Effector memory CD8-positive, alpha-beta T cell (primary cell): ENCODE results near the gene FNIP1.
"Not testable (repeated sequence)": the region's sequence is repeated elsewhere in the genome, so short reads cannot be mapped to it uniquely, and the experiment has no call there.

Experiments
- ATAC-seq: fragments of 150-1000 bp; cut with Tn5 transposase; replicated peaks from 2 replicates; pipeline ENCODE4 v1.10.0; 2021; ENCODE audit warnings: mild to moderate bottlenecking, moderate library complexity
- DNase-seq, 3 experiments: peaks; one replicate each; pipeline ENCODE4 v3.0.0; 2021
- H3K27ac Mint-ChIP-seq, 2 donors: one replicate each; pipeline ENCODE4 v1.8.0; 2022; ENCODE audit warnings: mild to moderate bottlenecking in 2 of 2, mixed read lengths in 2 of 2, moderate library complexity in 2 of 2
- H3K27me3 Mint-ChIP-seq, 2 donors: one replicate each; pipeline ENCODE4 v1.8.0; 2022; ENCODE audit warnings: mixed read lengths in 2 of 2
- H3K36me3 Mint-ChIP-seq: one replicate; pipeline ENCODE4 v1.8.0; 2022; ENCODE audit warnings: mild to moderate bottlenecking, moderate library complexity, mixed read lengths; ENCODE audit not compliant: insufficient read depth
- H3K4me1 Mint-ChIP-seq, 2 donors: one replicate each; pipeline ENCODE4 v1.8.0; 2022; ENCODE audit warnings: low read depth in 2 of 2, mixed read lengths in 2 of 2
- H3K4me3 Mint-ChIP-seq, 2 donors: one replicate each; pipeline ENCODE4 v1.8.0; 2022; ENCODE audit warnings: mild to moderate bottlenecking in 2 of 2, mixed read lengths in 2 of 2, moderate library complexity in 2 of 2
- H3K9me3 Mint-ChIP-seq, 2 donors: one replicate each; pipeline ENCODE4 v1.8.0; 2022; ENCODE audit warnings: mixed read lengths in 2 of 2

FNIP1 gene

GRCh38 chr5:131610198-131611063 is 186.4 kb downstream of the FNIP1 start:
- Mint-ChIP-seq H3K36me3 (peaks cover 2% of the 10 kb centered on the region), H3K27ac (peak overlapping the region in 1 of 2 donors; percentile 89), H3K4me3 (no peak overlapping the region), H3K4me1 (peaks cover 44 to 62% of the 10 kb centered on the region in 2 donors), H3K9me3 (no peaks in the 10 kb centered on the region), H3K27me3 (no peaks in the 10 kb centered on the region)
- DNase-seq: no peak
- no peak for ATAC-seq

DNA sequence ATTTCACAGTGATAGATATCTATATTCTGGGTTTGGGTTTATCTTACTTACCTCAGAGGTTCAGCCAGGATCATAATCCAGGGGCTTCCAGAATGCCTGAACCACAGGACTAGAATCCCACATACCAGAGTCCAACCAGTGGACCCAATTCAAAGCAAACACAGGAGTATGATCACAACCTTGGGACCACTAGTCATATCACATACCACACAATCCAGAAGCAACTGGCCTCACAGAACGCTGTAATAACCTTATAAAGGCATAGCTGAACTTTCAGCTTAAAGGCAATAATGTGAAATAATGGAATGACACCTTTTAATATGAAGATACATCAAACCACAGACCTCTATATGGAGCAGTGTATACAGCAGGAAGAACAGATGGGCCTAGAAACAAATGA is 187.0 kb downstream of the FNIP1 start:
- DNase-seq: no peak
- peaks cover 5% of the 10 kb centered on the region for H3K36me3 Mint-ChIP-seq
- H3K4me1 Mint-ChIP-seq: peaks cover 46 to 62% of the 10 kb centered on the region in 2 donors

DNA sequence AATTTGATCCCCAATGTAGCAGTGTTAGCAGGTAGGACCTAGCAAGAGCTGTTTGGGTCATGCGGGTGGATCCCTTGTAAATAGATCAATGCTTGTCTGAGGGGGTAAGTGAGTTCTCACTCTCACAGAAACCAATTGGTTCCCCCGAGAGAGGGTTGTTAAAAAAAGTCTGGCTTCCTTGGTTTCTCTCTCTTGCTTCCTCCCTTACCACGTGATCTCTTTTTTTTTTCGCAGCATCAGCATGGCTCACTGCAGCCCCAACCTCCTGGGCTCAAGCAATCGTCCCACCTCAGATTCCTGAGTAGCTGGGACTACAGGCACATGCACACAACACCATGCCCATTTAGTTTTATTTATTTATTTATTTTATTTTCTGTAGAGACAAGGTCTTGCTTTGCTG is 188.2 kb downstream of the FNIP1 start:
- Mint-ChIP-seq H3K9me3 (no peaks in the 10 kb centered on the region), H3K27ac (peak overlapping the region; percentile 57 to 89), H3K36me3 (peaks cover 2% of the 10 kb centered on the region), H3K27me3 (no peaks in the 10 kb centered on the region), H3K4me3 (peak overlapping the region in 1 of 2 donors; percentile 40), H3K4me1 (peaks cover 41 to 60% of the 10 kb centered on the region in 2 donors)
- ATAC-seq: peak; percentile 49
- no peak for DNase-seq

More for the DNA sequence above, 187.0 kb downstream of the FNIP1 start:
- Mint-ChIP-seq H3K27me3 (no peaks in the 10 kb centered on the region), H3K9me3 (no peaks in the 10 kb centered on the region), H3K27ac (peak overlapping the region; percentile 57 to 89), H3K4me3 (no peak overlapping the region)
- no peak for ATAC-seq

DNA sequence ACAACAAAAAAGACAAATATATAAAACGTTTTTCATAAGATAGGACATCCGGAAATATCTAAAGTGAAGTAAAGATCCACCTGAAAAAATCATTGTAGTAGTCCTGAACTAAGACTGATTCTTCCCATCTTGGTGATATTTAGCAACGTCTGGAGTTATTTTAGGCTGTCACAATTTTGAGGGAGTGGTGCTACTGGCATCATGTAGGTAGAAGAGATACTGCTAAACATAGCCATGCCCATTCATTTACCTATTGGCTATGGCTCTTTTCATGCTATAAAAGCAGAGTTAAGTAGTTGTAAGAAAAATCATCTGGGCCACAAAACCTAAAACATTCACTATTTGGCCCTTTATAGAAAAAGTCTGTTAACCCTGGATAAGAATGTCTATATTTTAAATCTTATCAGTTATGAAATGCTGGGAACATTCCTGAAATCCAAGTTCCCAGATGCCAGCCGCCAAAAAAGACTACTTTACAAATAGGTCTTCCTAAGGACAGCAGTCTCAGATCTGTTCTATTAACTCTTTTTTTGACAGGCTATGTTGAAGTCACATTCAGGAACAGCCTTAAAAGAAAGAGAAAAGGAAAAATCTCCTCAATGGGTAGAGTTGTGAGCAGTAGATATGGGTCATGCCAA is 188.8 kb downstream of the FNIP1 start:
- H3K4me1 Mint-ChIP-seq: peaks cover 40 to 58% of the 10 kb centered on the region in 2 donors
- ATAC-seq (no peak), DNase-seq (no peak)
- no peaks in the 10 kb centered on the region for H3K27me3 Mint-ChIP-seq
- H3K36me3 Mint-ChIP-seq: peaks cover 2% of the 10 kb centered on the region
- no peak overlapping the region for H3K4me3 Mint-ChIP-seq
- peak overlapping the region in 1 of 2 donors; percentile 89 for H3K27ac Mint-ChIP-seq
- no peaks in the 10 kb centered on the region for H3K9me3 Mint-ChIP-seq

DNA sequence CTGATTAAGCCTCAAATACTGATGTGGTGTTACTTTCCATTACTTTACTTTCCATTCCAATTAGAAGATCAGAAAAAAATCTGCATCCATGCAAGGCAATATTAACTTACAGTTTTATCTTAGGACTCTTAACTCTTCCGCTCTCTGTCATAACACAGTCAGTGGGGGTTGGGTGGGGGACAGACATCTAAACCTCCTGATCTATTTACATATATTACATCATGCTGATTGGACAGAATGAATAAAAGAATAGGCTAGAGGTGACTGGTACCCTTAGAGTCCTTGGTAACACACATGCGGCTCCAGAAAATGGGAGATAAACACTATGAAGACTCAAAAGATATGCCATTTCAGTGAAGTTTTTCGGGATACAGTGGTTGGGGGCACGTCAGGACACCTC is 189.4 kb downstream of the FNIP1 start:
- peak overlapping the region in 1 of 2 donors; percentile 89 for H3K27ac Mint-ChIP-seq
- H3K9me3 Mint-ChIP-seq: no peaks in the 10 kb centered on the region
- H3K27me3 Mint-ChIP-seq: no peaks in the 10 kb centered on the region
- no peak overlapping the region for H3K4me3 Mint-ChIP-seq
- DNase-seq: no peak
- H3K36me3 Mint-ChIP-seq: peaks cover 8% of the 10 kb centered on the region
- ATAC-seq: no peak
- H3K4me1 Mint-ChIP-seq: peaks cover 39 to 58% of the 10 kb centered on the region in 2 donors

DNA sequence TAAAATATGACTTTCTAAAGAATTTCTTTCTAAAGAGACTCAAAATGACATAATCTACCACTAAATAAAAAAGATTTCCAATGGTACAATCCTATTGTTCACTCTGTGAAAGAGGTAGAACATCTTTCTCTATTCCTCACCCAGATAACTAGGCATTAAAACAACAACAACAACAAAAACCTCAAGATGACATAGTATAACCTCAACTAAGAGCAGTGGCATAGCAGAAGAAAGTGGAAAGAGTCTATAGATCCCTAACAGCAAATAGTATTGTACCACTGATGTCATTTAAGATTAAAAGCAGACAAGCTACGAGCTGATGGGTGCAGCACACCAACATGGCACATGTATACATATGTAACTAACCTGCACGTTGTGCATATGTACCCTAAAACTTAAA is 191.7 kb downstream of the FNIP1 start:
- H3K27ac Mint-ChIP-seq: peak overlapping the region; percentile 22 to 44

DNA sequence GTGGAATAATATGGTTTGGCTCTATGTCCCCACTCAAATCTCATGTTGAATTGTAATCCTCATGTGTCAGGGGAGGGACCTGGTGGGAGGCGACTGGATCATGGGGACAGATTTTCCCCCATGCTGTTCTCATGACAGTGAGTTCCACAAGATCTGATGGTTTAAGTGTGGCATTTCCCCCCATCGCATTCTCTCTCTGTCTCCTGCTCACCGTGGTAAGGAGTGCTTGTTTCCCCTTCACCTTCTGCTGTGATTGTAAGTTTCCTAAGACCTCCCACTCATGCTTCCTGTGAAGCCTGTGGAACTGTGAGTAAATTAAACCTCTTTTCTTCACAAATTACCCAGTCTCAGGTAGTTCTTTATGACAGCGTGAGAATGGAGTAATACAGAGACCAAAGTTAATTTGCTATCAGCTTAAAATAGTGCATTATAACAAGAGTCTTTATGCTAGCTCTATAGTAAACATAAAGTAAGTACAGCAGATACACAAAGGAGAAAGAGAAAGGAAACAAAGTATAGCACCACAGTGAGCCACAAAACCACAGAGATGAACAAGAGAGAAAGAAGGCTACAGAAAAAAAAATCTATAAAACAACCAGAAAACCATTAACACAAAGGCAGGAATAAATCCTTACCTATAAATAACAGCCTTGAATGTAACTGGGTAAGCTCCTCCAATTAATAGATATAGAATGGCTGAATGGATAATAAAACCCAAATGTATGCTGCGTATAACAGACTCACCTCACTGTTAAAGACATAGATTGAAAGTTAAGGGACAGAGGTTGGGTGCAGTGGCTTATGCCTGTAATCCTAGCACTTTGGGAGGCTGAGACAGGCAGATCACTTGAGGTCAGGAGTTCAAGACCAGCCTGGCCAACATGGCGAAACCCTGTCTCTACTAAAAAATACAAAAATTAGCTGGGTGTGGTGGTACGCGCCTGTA is 201.5 kb downstream of the FNIP1 start:
- Mint-ChIP-seq H3K9me3 (no peaks in the 10 kb centered on the region), H3K4me1 (peaks cover 30 to 60% of the 10 kb centered on the region in 2 donors), H3K27me3 (no peaks in the 10 kb centered on the region), H3K36me3 (peaks cover 11% of the 10 kb centered on the region), H3K4me3 (peak overlapping the region; percentile 47 to 73), H3K27ac (peak overlapping the region; percentile 57 to 95)
- DNase-seq (peak; percentile 12 to 18 (median 12)), ATAC-seq (peak; percentile 96)

More for the DNA sequence above, 191.7 kb downstream of the FNIP1 start:
- Mint-ChIP-seq H3K9me3 (no peaks in the 10 kb centered on the region), H3K4me1 (peaks cover 32 to 53% of the 10 kb centered on the region in 2 donors), H3K36me3 (peaks cover 30% of the 10 kb centered on the region), H3K27me3 (no peaks in the 10 kb centered on the region), H3K4me3 (no peak overlapping the region)
- ATAC-seq (no peak), DNase-seq (no peak)

DNA sequence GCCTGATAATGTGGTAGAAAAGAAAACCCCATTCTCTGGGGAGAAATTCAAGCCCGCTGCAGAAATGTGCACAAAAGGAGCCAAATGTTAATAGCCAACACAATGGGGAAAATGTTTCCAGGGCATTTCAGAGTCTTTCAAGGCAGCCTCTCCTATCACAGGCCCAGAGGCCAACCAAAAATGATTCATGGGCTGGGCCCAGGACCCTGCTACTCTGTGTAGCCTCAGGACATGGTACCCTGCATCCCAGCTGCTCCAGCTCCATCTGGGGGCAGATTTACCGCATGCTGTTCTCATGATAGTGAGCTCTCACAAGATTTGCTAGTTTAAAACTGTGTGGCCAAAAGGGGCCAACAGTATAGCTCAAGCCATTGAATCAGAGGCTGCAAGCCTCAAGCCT is 202.9 kb downstream of the FNIP1 start:
- Mint-ChIP-seq H3K9me3 (no peaks in the 10 kb centered on the region), H3K4me1 (peaks cover 32 to 61% of the 10 kb centered on the region in 2 donors), H3K27me3 (no peaks in the 10 kb centered on the region), H3K4me3 (peak overlapping the region; percentile 36 to 47), H3K36me3 (peaks cover 8% of the 10 kb centered on the region), H3K27ac (peak overlapping the region; percentile 57 to 95)
- ATAC-seq: no peak
- DNase-seq: no peak

- H3K27ac Mint-ChIP-seq: peak overlapping the region; percentile 57 to 95
- not testable (repeated sequence) for H3K27me3 Mint-ChIP-seq, H3K9me3 Mint-ChIP-seq, H3K36me3 Mint-ChIP-seq, DNase-seq, ATAC-seq
- peak overlapping the region; percentile 36 to 47 for H3K4me3 Mint-ChIP-seq
- H3K4me1 Mint-ChIP-seq: peaks cover 32 to 59% of the 10 kb centered on the region in 2 donors
Observed at GRCh38 chr5:131593436-131593835, 203.4 kb downstream of the FNIP1 start.
